A549 (cell line): Measurements from ENCODE around the gene SST.

Source experiments
- CTCF ChIP-seq: fragments of >200 bp; sonication (Bioruptor Twin); formaldehyde crosslinking; IDR thresholded peaks from 3 replicates; pipeline ENCODE4 v1.5.1; 2016
- JUNB ChIP-seq: fragments of >200 bp; sonication (Bioruptor Twin); formaldehyde crosslinking; IDR thresholded peaks from 2 replicates; pipeline ENCODE4 v1.6.1; 2016
- MYC ChIP-seq: IDR thresholded peaks from 2 replicates; pipeline ENCODE4 v1.6.1; 2012; ENCODE audit warnings: mild to moderate bottlenecking, inconsistent platforms, low read length, improper control_type of control experiment, borderline replicate concordance
- SMC3 ChIP-seq: fragments of >200 bp; sonication (Bioruptor Twin); formaldehyde crosslinking; IDR thresholded peaks from 3 replicates; pipeline ENCODE4 v1.6.1; 2018; ENCODE audit warnings: inconsistent platforms

GRCh38 chr3:187673012-187673411, 2.8 kb upstream of the SST start:
- no peak for TF ChIP-seq CTCF
- TF ChIP-seq JUNB = no peak
- TF ChIP-seq MYC = no peak
- no peak for TF ChIP-seq SMC3
